Cortex of kidney (tissue), 1 donor: Measurements from ENCODE around the gene KRT75.

Experiments used
- DNase-seq: peaks from one replicate; lab custom pipeline; 2025; lab: John Stamatoyannopoulos, UW

The KRT75 gene

DNA sequence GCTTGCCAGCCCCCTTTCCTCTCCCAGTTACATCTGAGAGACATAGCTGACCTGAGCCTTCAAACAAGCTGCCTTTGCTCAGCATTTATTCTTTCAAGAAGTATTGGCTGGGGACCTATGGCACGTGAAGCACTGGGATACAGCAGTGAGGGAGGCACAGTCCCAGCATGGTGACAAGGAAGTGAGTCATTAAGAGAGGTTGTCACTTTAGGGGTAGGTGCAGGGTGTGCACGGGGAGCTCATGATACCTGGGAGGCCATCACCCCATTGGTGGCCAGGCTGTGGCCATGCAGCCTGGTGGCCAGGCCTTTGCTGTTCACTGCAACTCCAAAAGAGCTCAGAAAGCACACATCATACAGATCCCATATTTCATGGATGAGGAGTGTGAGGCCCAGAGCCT is 5.7 kb upstream of the KRT75 start:
- DNase-seq, result no peak

GRCh38 chr12:52439420-52439819 is 5.2 kb upstream of the KRT75 start:
- no peak for DNase-seq

- DNase-seq, result no peak
Measured at GRCh38 chr12:52438305-52439301, 4.4 kb upstream of the KRT75 start.

DNA sequence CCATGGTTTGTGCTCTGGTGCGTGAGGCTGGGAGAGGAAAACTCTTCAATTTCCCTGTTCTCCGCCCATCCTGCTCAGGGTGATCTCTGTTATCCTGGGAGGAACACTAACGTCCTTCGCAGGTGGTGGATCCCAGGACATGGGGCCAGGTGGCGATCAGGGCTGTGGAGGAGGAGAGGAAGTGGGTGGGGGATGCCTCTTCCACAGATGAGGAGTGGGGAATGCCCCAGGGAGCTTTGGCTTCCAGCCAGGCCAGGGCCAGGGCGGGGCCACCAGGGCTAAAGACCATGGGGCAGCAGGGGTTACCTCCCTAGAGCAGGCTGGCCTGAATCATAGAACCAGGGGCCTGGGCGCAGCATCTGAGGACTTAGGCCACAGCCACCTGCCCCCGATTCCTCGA is 3.3 kb upstream of the KRT75 start:
- no peak for DNase-seq

DNA sequence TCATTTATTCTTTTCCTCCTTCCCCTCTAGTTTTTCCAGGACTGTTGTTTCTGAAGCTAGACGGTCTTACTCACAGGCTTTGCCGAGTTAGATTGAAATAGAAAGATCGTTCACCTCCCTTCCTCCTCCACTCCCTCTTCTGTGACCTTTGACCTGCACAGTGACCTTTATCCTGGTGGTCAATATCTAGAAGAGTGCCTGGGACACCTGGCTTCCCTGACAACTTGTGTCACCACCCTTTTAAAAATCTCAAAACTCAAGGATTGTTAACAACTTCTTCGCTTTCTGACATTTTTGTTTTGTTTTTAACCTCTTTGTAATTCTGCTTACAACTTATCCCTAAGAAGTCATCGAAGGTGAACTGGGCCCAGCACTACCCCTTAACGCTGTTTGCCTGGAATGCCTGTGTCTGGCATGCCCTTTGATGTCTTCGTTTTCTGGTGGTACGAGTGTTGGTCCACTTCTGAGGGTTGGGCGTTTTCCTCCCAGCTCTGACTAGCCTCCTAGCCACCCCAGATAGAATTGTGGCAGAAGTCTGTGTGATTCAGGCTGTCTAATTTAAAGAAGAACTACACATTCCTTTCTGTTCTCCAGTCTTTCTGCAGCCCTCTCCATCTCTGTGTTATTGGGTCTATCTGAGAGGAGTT is 2.8 kb upstream of the KRT75 start:
- DNase-seq, result no peak

- DNase-seq, result no peak
Measured at GRCh38 chr12:52436000-52436827, 2.0 kb upstream of the KRT75 start.

DNA sequence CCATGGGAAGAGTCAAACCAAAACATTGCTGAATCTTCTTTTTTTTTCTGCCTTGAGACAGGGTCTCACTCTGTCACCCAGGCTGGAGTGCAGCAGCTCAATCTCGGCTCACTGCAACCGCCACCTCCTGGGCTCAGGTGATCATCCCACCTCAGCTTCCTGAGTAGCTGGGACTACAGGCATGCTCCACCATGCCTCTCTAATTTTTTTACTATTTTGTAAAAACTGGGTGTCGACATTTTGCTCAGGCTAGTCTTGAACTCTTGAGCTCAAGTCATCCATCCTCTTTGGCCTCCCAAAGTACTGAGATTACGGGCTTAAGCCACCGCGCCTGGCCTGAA is 1.5 kb upstream of the KRT75 start:
- DNase-seq, result no peak

DNA sequence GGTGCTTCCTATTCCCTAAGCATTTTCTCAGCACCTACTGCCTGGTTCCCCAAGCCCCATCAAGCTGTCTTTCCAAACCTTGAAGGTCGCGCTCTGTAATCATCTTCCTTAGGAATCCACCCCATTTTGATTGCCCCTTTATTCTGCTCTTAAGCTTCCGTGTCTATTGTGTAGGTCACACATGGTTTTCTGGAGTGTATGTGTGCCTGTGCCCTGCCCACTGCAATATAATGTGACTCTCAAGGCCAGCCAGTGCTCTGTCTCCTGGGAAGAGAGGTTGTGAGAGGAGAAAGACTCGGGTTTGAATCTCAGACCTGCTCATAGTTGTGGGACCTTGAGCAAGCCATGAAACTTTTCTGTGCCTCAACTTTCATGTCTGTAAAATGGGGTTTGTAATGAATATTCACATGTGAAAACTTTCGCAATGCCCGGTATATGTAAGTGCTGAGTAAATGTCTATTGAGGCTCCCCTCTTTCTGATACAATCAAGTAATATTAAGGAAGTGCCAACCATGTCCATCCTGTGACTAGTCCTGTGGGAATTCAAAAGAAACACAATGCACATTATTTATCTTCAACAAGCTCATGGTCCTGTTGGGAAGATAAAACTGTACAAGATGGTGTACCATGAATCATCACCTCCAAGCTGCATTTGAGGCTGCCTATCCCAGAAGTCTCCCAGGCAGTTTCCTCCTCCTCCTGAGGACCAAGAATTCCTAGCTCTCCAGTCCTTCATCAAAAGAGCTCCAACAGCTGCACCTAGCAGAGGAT is 774 bp upstream of the KRT75 start:
- no peak for DNase-seq

- DNase-seq, result no peak
Measured at GRCh38 chr12:52433501-52434080, 580 bp downstream of the KRT75 start.

GRCh38 chr12:52432559-52433207 is 1.5 kb downstream of the KRT75 start:
- no peak for DNase-seq

GRCh38 chr12:52428121-52428520 is 6.0 kb downstream of the KRT75 start:
- DNase-seq, result no peak

DNA sequence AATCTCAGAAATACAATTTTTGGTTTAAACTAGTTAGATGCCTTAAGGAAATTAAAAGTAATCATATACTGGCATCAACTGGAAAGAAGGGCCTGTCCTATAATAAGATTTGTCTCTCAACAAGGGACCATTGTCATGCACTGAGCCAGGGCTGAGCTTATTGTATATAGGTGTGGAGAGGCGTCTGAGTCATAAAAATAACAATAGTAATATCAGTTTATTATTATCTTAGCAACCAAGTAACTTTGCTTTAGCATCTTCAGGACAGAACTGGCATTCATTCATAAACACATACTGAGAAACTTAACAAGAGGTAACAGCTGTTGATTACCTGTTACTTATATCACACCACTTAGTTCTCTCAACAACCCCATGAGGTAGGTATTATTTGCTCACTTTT is 7.1 kb downstream of the KRT75 start:
- DNase-seq, result no peak

GRCh38 chr12:52426034-52426433 is 8.1 kb downstream of the KRT75 start:
- DNase-seq, result no peak

DNA sequence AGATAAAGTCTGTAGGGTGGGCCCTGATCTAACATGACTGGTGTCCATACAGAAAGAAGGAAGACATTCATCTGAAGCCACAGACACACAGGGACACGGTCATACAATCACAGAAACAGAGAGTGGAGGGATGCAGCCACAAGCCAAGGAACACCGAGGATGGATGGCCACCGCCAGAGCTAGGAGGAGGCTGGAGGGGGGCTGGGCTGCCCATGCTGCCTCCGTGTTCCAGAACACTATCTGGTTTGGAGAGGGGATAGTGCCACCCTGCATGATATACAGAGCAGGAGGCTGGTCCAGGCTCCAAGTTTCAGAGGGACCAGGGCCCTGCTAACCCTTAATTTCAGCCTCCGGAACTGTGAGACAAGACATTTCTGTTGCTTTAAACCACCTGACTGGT is 8.7 kb downstream of the KRT75 start:
- no peak for DNase-seq

DNA sequence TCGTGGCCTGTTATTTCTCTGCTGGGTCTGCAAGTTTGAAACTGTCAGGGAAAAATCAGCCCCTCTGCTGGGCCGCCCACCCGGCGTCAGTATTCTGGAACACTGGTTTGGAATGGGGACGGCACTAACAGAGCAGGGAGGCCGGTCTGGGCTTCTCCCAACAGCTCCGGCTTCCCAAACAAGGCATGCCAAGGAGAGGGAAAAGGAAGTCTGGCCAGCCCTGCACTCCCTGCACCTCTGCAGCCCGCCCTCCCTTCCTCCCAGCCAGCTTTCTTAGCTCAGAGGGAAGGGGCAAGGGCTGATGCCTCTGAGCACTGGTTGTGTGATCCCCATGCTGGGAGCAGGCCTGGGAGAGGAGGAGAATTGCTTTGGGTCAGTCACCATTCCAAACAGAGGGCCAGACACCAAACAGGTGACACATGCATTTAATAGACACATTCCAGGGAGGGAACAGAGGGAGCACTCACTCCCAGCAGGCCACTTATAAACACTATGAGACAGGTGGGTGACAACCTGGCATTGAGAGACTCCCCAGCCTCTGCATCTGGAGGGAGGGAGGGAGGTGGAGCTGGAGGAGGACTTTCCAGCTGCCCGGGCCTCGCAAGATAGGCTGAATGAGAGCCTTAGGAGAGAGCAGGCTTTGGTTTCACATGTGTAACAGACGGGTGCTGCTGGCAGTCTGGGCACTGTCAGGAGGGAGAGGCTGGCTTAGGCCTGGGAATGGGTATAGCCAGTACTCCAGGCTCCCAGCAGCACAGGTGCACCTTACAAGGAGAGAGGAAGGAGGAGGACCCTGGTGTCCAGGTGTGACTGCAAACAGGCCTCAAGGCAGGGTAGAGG is 10.3 kb downstream of the KRT75 start:
- no peak for DNase-seq

- DNase-seq, result no peak
Measured at GRCh38 chr12:52423035-52423434, 11.1 kb downstream of the KRT75 start.

DNA sequence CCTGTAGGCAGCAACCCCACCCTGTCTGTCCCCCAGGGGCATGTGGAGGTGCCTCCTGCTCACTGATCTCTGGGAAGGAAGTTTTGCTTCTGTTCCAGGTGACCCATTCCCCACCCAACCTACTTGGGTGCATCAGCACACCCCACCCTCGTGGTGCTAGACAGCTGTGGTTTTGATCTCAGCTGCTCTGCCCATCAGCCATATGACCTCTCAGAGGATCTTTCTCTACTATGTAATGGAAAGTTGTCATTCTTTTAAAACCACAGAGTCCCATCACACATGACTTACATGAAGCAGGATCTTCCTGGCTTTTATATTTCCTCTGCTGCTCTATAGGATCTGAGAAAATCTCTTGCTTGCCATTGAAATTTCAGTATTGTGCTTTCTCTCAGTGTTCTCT is 14.5 kb downstream of the KRT75 start:
- DNase-seq, result no peak

GRCh38 chr12:52418576-52419110 is 15.5 kb downstream of the KRT75 start:
- no peak for DNase-seq

DNA sequence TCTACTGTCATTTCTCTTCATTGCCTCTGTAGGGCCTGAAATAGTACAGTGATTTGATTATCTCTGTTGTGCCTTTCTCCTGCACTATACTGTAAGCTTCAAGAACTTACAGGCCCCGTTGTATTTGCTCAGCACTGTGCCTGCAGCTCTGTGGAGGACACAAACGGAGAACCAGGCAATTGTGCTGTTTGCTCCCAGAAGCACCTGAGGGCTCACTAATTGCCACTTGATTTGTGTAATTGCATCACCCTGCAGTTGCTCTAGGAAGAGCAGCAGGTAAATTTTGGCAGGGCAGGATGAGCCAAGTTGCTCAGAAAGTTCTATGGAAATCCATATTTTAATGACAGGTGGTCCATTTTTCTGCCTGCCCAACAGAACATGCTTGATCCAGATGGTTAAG is 16.4 kb downstream of the KRT75 start:
- no peak for DNase-seq

DNA sequence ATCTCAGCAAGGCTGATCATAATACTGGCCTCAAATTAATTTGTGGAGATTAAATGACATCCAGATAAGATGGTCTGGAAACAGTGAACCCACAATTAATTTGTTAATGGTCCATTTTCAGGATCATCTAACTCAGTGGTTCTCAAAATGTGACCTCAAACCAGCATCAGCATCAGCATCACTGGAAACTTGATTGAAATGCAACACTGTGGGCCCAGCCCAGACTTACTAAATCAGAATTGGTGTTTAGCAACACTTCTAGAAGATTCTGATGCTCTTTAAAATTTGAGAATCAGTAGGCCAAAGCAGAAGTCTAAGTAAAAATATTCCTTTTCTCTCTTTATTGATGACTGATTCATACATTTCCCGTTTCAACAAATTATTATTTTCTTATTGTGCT is 17.4 kb downstream of the KRT75 start:
- no peak for DNase-seq
